ENCODE results near the gene CCL21. TPM values are rescaled to one million over a fixed set of nuclear protein-coding genes. Genes with fewer than 3 reads are reported as not detected.

Gene CCL21
- total and polyA plus RNA-seq, 2 of the 13 experiments (the other 11 are each of a cell fraction or from before 2014, with no cell fraction given): not detected

- TF ChIP-seq, protein P1, sequence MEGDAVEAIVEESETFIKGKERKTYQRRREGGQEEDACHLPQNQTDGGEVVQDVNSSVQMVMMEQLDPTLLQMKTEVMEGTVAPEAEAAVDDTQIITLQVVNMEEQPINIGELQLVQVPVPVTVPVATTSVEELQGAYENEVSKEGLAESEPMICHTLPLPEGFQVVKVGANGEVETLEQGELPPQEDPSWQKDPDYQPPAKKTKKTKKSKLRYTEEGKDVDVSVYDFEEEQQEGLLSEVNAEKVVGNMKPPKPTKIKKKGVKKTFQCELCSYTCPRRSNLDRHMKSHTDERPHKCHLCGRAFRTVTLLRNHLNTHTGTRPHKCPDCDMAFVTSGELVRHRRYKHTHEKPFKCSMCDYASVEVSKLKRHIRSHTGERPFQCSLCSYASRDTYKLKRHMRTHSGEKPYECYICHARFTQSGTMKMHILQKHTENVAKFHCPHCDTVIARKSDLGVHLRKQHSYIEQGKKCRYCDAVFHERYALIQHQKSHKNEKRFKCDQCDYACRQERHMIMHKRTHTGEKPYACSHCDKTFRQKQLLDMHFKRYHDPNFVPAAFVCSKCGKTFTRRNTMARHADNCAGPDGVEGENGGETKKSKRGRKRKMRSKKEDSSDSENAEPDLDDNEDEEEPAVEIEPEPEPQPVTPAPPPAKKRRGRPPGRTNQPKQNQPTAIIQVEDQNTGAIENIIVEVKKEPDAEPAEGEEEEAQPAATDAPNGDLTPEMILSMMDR (CRISPR knock-in tag; IDR thresholded peaks at IDR 0.05): peak; percentile 18; the same call in 1 of the 2 replicates
- TF ChIP-seq HDAC1 (CRISPR knock-in tag; IDR thresholded peaks at IDR 0.05): peak; percentile 88
- TF ChIP-seq ZNF720 (CRISPR knock-in tag; IDR thresholded peaks at IDR 0.05): no peak
- TF ChIP-seq ETS1 (CRISPR knock-in tag; IDR thresholded peaks at IDR 0.05): no peak
- no peak for TF ChIP-seq ZNF773 (CRISPR knock-in tag; IDR thresholded peaks at IDR 0.05; ENCODE audit: borderline replicate concordance)
- TF ChIP-seq TSC22D2 (CRISPR knock-in tag; IDR thresholded peaks at IDR 0.05; ENCODE audit: borderline replicate concordance): no peak
- TF ChIP-seq ZNF766 (CRISPR knock-in tag; IDR thresholded peaks at IDR 0.05; ENCODE audit: borderline replicate concordance): no peak
- TF ChIP-seq POGK (CRISPR knock-in tag; conservative IDR thresholded peaks at IDR 0.05): 0 out of 2 replicates have a peak, but pooled peaks have one; percentile 23
- TF ChIP-seq RARA (CRISPR knock-in tag; IDR thresholded peaks at IDR 0.05): peak; percentile 77
- TF ChIP-seq ZNF850 (CRISPR knock-in tag; conservative IDR thresholded peaks at IDR 0.05): no peak
- TF ChIP-seq CHCHD3 (CRISPR knock-in tag; IDR thresholded peaks at IDR 0.05): no peak
- TF ChIP-seq U2AF1 (optimal IDR thresholded peaks at IDR 0.05; ENCODE audit: low read depth, low read length): no peak
- no peak for TF ChIP-seq ZNF567 (CRISPR knock-in tag; IDR thresholded peaks at IDR 0.05; ENCODE audit: borderline replicate concordance)
- TF ChIP-seq DZIP1 (CRISPR knock-in tag; IDR thresholded peaks at IDR 0.05): no peak
- TF ChIP-seq MED1 (CRISPR knock-in tag; IDR thresholded peaks at IDR 0.05): peak; percentile 44
- TF ChIP-seq ZNF292 (CRISPR knock-in tag; IDR thresholded peaks at IDR 0.05; ENCODE audit: borderline replicate concordance, low read depth): peak; percentile 56; the same call in 1 of the 2 replicates
- TF ChIP-seq ZNF556 (CRISPR knock-in tag; IDR thresholded peaks at IDR 0.05; ENCODE audit: borderline replicate concordance): peak; percentile 67; the same call in 1 of the 2 replicates
- TF ChIP-seq FOXA3 (CRISPR knock-in tag; IDR thresholded peaks at IDR 0.05): peak; percentile 81
- TF ChIP-seq, protein P2, sequence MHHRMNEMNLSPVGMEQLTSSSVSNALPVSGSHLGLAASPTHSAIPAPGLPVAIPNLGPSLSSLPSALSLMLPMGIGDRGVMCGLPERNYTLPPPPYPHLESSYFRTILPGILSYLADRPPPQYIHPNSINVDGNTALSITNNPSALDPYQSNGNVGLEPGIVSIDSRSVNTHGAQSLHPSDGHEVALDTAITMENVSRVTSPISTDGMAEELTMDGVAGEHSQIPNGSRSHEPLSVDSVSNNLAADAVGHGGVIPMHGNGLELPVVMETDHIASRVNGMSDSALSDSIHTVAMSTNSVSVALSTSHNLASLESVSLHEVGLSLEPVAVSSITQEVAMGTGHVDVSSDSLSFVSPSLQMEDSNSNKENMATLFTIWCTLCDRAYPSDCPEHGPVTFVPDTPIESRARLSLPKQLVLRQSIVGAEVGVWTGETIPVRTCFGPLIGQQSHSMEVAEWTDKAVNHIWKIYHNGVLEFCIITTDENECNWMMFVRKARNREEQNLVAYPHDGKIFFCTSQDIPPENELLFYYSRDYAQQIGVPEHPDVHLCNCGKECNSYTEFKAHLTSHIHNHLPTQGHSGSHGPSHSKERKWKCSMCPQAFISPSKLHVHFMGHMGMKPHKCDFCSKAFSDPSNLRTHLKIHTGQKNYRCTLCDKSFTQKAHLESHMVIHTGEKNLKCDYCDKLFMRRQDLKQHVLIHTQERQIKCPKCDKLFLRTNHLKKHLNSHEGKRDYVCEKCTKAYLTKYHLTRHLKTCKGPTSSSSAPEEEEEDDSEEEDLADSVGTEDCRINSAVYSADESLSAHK (CRISPR knock-in tag; IDR thresholded peaks at IDR 0.05; ENCODE audit: borderline replicate concordance): no peak
These were observed 21.4 kb downstream of the CCL21 start (continued) for GRCh38 chr9:34688329-34689115.
